ENCODE measurements around the gene GPR176.
A peak's percentile ranks its signal among the peaks of the same experiment; 100 is the strongest.

GPR176 gene

DNA sequence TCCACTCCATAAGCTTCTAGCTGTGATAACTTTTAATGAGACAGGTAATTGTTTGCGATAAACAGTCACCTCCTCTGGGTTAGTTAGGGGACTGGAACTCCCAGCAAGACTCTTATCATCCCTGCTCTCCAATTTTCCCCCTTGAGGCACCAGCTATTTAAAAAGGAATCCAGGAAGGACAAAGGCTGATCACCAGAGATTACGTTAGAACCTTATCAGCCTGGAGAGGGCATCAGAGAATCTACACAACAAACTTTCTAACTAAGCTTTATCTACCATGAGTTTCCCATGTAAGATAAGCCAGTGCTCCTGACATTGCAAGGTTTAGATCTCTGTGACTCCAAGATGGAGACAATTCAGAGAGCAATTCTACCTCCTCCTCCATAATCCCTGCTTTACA is 31.3 kb downstream of the GPR176 start:
- no peak for DNase-seq

DNA sequence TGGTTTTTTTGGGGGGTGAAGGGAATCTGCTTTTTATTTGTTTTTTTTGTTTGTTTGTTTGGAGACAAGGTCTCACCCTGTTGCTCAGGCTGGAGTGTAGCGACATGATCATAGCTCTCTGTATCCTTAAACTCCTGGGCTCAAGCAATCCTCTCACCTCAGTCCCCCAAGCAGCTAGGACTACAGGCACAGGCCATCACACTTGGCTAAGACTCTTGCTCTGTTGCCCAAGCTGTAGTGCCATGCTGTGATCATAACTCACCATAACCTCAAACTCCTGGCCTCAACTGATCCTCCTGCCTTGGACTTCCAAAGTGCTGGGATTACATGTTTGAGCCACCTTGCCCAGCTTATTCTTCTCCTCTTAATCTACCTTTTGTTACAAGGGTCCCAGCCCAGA is 31.8 kb downstream of the GPR176 start:
- no peak for DNase-seq

DNA sequence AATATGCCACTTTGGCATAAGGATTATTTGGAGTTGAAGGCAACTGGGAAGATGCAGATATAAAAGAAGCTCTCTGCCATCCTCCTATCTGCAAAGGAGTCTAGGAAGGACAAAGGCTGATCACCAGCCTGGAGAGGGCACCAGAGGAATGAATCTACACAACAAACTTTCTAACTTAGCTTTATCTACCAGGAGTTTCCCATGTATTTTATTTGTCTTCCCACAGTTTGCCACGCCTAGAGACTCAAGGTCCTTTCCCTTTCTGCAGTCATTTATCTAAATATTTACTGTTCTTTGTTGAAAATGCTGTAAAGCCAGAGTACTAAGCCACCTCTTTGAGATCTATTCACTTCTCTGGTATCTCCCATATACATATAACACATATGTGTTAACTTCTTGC is 32.2 kb downstream of the GPR176 start:
- DNase-seq = no peak

DNA sequence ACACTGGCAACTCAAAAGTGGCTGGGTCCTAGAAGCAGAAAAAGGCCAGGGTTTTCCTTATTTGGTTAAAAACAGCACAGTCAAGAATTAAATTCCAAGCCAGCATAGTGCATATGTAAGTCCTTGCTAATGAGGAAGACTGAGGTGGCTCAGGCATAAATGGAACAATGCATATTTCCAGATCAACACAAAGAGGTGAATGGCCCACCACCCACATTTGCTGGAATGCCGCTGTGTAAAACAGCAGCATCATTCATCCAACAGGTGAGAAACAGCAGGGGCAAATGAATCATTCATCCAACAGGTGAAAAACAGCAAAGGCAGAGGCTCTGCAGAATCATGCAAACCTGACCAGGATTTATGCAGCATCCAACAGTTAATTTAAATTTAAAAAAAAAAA is 32.9 kb downstream of the GPR176 start:
- no peak for DNase-seq

DNA sequence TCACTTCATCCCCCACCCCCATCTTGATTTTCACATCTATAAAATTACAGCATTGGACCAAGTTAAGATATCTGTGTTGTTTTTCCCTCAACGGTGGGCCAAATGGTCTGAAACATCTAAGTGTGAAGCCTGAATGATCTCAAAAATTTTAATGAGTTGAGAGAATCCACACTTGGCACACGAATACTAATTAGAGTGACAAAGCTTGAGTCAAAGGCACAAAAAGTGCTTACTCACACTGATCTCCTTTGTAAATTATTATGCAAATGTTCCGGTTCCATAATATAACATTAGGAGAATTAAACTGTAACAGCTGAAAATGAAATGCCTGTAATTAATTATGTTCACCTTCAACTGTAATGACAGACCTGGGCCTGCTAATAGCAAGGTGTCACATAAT is 33.6 kb downstream of the GPR176 start:
- DNase-seq = no peak

DNA sequence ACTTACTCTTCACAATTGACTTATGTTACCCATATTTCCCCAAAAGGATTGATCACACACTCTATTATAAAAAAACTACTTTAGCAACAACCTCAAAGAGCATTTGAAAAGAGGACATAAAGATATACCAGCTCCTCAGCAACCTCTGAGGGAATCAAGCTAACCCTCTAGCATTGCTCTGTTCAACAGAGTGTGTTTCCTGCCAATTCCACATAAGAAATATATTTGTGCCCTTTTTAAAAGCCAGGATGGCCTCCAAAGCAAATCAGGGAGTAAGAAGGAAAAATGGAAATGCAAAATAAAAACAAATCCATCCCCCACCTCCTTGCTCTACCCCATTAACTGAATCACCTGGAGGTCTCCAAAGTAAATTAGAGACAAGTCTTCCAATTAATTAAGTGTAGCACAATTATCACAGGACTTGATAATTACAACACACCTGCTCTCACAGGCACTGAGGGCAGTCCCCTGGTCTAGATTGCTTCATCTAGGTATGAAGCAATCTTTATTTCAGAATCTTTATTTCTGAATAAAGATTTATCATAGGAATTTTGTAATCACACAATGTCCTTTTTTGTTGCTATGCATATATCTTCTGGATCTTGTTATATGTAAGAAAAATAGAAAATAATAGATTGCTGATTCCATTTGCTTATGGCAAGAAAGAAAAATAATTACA is 34.8 kb downstream of the GPR176 start:
- DNase-seq = no peak

DNA sequence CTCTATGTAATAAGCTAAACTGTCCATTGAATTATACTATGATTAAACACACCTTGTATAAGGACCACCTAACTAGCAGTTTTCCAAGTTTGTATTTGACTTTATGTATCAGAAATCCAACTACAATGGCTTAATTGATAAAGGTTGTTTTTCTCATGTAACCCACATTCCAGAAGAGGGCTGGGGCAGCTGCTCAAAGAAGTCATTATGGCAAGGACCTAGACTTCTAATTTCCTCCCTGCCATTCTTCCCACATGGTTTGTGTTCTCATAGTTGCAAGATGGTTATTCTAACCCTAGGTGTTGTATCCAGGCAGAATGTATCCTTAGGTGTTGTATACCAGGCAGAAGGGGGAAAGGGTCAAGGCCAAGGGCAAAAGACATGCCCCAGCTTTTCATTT is 35.7 kb downstream of the GPR176 start:
- DNase-seq = no peak

DNA sequence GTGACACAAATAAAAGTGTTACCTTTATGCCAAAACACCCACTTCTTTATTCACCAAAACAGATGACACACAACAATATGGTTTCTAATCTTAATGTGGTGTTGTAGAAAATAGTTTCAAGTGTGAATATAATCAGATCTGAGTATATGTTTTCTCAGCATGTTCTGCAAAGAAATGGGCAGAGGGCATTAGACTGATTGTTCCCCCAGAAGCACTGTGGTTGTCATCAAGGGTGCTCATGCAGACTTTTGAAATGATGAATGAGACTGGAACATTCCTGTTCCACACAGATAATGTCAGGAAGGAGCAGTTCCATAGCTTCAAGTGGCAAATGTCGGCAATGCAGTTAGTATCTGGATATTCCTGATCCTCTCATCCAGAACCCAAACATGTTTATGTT is 37.5 kb downstream of the GPR176 start:
- no peak for DNase-seq

DNA sequence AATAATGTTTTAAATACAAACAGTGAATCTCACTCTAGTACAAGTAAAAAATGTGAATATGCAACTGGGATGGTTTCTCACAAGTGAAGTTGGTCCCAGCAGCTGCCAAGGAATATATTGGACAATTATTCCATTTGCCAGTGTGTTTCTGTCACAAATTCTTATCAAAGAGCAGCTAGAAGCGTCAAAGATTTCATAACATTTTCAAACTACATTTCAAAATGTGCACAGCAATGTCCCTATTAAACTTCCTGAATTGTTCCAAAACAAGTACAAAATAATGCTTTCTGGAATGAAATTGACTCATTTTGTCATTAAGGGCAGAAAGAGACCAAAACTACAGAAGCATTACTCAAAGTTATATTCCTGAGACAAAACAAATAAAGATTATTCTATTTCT is 38.3 kb downstream of the GPR176 start:
- DNase-seq = no peak

DNA sequence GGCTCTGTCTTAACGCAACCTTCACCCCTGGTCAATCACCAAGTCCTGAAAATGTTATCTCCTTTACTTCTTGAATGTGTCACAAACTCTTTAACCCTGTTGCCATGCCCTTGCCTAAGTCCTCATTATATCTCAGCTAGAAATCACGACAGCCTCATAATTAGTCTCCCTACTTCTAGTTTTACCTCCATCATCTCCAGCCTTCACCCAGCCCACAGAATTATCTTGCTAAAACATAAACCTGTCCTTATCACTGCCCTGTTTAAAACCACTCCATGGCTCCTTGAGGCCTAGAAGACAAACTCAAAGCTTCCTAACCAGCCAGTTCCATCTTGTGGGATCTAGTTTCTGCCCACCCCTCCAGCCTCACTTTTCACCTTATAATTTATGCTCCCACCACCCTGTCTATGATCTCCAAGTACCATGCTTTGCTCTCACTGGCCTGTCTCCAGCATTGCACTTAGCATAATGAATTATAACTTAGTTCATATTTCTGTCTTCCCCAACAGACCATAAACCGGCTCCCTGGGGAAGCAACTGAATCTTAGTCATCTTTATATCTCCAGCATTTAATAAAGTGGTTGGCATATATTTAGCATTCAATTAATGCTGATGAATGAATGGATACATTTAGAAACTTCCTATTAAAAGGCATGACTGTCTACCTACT is 39.2 kb downstream of the GPR176 start:
- no peak for DNase-seq

DNA sequence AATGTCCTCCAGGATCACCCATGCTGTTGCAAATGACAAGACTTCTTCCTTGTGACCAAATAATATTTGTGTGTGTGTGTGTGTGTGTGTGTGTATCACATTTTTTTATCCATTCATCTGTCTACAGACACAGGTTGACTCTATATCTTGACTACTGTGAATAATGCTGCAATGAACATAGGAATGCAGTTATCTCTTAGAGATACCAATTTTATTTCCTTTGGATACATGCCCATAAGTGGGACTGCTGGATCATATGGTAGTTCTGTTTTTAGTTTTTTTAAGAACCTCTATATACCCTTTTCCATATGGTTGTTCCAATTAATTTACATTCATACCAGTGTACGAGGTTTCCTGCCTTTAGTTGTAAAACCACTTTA is 41.7 kb downstream of the GPR176 start:
- DNase-seq = no peak

DNA sequence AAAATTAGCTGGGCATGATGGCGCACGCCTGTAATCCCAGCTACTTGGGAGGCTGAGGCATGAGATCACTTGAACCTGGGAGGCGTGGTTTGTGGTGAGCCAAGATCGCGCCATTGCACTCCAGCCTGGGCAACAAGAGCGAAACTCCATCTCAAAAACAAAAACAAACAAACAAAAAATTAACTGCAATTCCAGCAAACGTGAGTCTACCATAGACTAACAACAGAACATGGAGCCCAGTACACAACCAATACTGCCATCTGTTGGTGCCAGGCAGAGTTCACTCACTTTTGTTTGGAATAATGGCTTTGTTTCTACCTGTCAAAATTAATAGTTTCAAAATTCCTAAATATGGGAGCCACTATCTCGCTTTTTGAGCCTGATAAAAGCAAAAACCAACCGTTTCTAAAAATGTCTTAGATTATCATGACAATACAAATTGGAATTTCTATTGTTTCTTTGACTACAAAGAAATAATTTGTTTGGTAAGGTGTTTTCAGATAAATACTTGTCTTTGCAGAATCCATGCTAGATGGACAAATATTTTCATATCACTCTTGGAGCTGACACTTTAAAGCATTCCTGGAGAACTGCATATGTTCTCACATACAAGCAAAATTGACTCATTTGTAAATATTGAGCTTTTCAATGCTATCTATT is 45.0 kb downstream of the GPR176 start:
- peak; percentile 23 to 28 for DNase-seq

DNA sequence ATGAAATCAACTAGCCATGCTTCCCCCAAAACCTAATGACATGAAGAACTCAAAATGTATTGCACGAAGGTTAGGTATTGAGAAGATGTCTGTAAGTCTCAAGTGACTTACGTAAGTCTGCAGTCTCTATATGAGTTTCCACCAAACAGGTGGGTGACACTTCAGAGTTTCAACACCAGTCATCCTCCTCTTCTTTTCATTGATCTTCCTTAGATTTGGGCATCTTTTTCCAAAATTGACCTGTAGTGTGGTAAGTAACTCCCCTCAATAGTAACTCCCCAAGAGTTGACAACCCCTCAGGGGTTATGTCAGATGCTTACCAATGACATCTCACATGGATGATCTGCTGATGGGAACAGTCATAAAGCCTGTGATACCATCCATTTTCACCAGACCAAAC is 46.1 kb downstream of the GPR176 start:
- no peak for DNase-seq

DNA sequence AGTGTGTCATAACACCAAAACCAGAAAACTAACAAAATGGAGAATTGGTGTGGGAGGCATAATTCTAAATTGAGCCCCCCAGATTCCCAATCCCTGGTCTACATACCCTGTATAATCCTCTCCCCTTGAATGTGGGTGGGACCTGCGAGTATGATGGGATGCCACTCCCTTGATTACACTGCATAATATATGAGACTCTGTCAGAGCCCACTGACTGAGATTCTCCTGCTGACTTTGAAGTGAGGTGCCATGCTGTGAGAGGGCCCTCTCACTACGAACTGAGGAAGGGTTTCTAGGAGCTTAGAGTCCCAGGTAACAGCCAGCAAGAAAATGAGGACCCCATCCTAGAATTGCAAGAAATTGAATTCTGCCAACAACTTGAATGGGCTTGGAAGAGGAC is 49.5 kb downstream of the GPR176 start:
- DNase-seq = no peak

DNA sequence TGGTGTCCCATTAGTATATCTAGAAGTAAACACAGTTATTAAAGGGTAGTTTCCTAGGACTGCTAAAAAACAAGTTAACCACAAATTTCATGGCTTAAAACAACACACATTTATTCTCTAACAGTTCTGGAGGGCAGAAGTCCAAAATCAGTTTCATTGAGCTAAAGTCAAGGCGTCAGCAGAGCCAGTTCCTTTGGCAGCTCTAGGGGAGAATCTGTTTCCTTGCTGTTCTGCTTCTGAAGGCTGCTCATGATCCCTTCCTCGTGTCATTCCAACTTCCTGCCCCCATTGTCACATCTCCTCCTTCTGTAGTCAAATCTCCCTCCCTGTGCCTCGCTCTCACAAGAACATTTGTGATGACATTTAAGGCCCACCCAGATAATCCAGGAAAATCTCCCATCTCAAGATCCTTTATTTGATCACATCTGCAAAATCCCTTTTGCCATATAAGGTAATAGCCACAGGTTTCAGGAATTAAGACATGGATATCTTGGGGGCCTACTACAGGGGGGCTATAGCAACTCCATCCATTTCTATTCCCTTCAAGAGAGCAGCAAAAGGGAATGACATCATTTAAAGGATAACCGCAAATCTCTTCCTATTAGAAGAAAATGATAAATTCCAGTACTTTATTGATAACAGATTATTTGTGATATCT is 50.1 kb downstream of the GPR176 start:
- no peak for DNase-seq

DNA sequence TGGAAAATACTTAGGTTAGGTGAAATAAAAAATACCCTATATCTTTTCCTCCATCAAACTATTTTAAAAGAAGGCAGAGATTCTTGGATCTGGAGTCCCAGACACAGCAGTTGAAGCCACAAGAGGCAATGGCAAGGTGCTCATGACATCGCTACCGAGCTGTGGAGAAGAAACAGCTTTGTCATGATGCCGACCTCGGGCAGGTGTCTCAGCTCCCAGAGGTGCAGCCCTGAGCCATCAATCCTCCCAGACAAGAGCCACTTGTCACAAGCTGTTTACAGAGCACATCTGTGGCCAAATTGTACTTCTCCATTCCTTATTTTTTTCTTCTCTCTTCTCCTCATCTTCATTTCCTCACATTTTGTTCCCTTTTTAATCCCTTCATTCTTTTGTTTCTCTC is 50.8 kb downstream of the GPR176 start:
- no peak for DNase-seq

DNA sequence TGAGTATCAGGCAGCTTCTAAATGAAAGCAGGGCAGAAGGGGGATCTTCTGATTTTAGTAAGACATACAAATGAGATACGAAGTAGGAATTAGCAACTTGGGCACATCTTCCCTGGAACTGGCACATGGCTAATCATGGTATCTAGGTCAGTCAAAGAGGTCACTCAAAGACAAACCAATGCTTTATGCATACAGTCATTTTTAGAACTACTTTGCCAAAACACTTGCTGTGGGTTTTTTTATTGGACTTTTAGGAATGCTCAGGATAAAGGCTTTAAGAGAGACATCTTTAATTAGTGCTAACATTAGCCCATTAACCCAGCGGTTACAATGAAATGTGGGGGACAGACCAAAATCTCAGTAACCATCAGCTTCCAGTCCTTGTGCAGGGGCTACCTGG is 51.7 kb downstream of the GPR176 start:
- DNase-seq = no peak

DNA sequence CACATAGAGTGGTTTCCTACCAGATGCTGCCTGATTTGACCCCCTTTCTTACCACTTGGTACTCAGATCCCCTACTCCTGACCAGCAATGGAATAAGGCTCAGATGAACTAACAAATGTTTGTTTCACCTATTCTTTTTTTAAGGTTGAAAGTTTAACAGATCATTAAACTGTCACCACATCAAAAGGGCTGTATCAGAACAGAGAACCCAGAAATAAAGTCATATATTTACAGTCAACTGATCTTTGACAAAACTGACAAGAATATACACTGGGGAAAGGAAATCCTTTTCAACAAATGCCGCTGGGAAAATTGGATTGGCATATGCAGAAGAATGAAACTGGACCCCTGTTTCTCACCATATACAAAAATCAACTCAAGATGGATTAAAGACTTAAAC is 56.0 kb downstream of the GPR176 start:
- DNase-seq = no peak

DNA sequence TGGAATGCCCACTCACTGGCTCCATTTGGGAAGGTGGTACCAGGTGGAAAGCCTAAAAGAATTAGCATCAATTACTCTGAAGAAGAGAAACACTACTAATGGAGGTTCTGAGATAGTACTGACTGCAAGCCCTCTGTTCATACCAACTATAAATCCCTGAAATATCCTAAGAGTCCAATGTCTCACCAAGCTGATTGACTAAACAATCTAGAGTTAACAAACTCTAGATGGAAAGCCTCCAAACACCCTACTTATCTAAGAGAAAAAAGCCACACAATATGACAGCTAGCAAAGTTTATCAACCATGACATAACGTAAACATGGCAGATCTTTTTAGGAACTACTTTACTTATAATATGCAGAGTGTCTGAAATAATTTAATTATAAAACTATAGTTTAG is 59.2 kb downstream of the GPR176 start:
- no peak for DNase-seq

DNA sequence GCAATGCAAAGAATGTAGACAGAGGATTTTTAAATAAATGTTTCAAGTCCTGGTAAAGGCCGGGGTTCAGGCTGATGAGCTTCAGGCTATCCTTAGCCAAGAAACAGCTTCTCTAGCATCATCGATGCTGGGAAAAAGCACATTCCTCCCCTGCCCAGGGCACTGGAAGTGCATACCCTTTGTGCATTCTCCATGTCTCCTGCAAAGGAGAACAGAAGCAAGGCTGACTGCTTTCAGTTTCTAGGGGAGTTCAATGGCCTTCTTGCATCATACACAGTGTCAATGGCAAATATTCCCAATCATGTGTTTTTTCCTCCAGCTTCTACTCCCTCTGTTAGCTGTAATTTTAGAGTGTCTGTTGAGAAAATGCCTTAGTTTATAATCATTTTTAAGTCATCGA is 59.9 kb downstream of the GPR176 start:
- DNase-seq = no peak

DNA sequence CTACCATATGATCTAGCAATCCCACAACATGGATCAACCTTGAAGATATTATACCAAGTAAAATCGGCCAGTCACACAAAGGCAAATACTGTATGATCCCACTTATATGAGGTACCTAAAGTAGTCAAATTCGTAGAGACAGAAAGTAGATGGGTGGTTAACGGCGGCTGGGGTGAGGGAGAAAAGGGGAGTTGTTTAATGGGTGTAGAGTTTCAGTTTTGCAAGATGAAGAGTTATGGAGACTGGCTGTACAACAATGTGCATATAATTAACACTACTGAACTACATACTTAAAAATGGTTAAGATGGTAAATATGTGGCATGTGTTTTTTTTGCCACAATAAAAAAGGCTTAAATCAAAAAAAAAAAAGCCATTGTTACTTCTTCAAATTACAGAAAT is 60.4 kb downstream of the GPR176 start:
- no peak for DNase-seq

DNA sequence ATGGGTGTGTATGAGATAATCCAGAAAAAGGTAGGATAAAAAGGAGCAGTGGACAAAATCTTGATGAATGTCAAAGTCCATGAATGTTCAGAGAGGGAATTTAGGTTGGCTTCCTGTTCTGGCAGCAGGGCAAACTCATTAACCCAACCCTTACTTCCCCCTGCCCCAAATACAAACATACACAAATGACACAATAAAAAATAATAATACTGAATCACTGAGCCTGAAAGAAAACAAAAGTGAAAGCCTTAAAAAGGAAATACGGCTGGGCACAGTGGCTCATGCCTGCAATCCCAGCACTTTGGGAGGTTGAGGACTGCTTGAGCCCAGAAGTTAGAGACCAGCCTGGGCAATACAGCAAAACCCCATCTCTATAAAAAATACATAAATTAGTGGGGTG is 62.9 kb downstream of the GPR176 start:
- DNase-seq = no peak

DNA sequence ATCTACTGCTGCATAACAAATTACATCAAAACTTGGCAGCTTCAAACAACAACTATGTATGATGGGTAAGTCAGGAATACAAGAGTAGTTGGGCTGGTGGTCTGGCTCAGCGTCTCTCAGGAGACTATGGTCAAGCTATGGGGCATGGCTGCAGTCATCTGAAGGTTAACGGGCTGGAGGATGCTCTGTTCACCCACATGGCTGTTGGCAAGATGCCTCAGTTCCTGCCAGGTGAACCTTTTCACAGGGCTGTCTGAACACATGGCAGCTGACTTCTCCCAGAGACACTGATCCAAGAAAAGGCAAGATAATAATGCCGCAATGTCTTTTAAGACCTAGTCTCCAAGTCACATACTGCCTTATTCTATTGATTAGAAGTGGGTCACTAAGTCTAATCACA is 63.7 kb downstream of the GPR176 start:
- DNase-seq = no peak

DNA sequence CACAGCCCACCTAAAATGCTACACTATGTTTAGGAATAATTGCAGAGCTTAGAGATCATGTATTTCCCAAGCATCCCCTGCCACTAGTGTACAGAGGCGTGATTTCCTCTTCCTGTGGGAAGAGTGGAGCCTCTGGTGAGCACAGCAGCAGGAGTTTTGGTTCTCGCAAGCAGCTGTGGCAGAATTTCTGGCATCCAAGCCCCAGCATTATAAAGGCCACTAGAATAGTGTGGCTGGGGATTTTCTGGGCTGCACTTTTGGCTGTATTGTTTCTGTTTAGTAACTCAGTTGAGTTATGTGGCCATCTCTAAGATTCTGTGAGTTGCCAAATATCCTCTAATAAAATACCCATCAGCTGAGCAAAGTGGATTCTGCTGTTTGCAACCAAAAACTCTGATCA is 64.7 kb downstream of the GPR176 start:
- DNase-seq = no peak
